Gastroesophageal sphincter (tissue), 4 donors: ENCODE measurements around the gene C17orf107. TPM values are rescaled to one million over a fixed set of nuclear protein-coding genes. Genes with fewer than 3 reads are reported as not detected.
"Not testable (repeated sequence)": the region's sequence is repeated elsewhere in the genome, so short reads cannot be mapped to it uniquely, and the experiment has no call there.

ENCODE experiments used
- ATAC-seq: fragments of 150-250 bp; one replicate; pipeline ENCODE4 v1.9.1; 2016; ENCODE audit warnings: mild to moderate bottlenecking, moderate library complexity
- H3K27ac ChIP-seq, 4 donors: fragments of 200-600 bp; sonication (generic) in 3 of 4; 1 replicate in 3 of 4; 2 replicates in 1 of 4; pipeline ENCODE4 v1.5.1; 2016 to 2019
- H3K27me3 ChIP-seq: fragments of 200-600 bp; sonication (generic); one replicate; pipeline ENCODE4 v1.5.1; 2019
- H3K36me3 ChIP-seq, 2 donors: fragments of 200-600 bp; sonication (generic); one replicate each; pipeline ENCODE4 v1.5.1; 2019; ENCODE audit warnings: control low read depth in 1 of 2
- H3K4me1 ChIP-seq, 3 donors: fragments of 200-600 bp; sonication (generic); 1 replicate in 2 of 3; 2 replicates in 1 of 3; pipeline ENCODE4 v1.5.1; 2016 to 2019; ENCODE audit warnings: control low read depth in 2 of 3
- H3K4me3 ChIP-seq, 2 donors: fragments of 200-600 bp; sonication (generic); one replicate each; pipeline ENCODE4 v1.5.1; 2019; ENCODE audit warnings: mild to moderate bottlenecking in 1 of 2, moderate library complexity in 1 of 2
- H3K9me3 ChIP-seq, 3 donors: fragments of 200-600 bp; sonication (generic); one replicate each; pipeline ENCODE4 v1.5.1; 2017 to 2019; ENCODE audit warnings: control low read depth in 2 of 3
- EP300 ChIP-seq: sonication (generic); formaldehyde crosslinking; IDR thresholded peaks from one replicate; pipeline ENCODE4 v1.6.1; 2017; ENCODE audit warnings: antibody characterized with exemption, mild to moderate bottlenecking
- POLR2A ChIP-seq, 2 donors: fragments of 450-650 bp; IDR thresholded peaks; one replicate each; pipeline ENCODE4 v1.6.1; 2017; ENCODE audit warnings: antibody characterized with exemption in 2 of 2, mild to moderate bottlenecking in 2 of 2, moderate library complexity in 1 of 2
- POLR2AphosphoS5 ChIP-seq: sonication (generic); formaldehyde crosslinking; IDR thresholded peaks from one replicate; pipeline ENCODE4 v1.6.1; 2017; ENCODE audit warnings: antibody characterized with exemption
- WGBS, 2 donors: methylation state at CpG; one replicate each; pipeline ENCODE4 v1.1.5; 2018; ENCODE audit warnings: low coverage in 1 of 2; 5-methylcytosine and 5-hydroxymethylcytosine counted together
- total RNA-seq, 4 donors: library from RNA; depleted of rRNA; stranded (reverse); fragments of >200 nt; gene quantifications; one replicate each; pipeline ENCODE4 v1.1.0, GENCODE V29; 2016
- TF ChIP-seq, protein P1 (sequence below), 4 experiments: fragments of 200-600 bp in 2 of 4; fragments of 450-650 bp in 2 of 4; sonication (generic) in 1 of 4; IDR thresholded peaks; one replicate each; pipeline ENCODE4 v1.5.1; 2017 to 2019; ENCODE audit warnings: antibody characterized with exemption in 4 of 4, mild to moderate bottlenecking in 2 of 4, moderate library complexity in 2 of 4

The C17orf107 gene
- total RNA-seq, 4 donors from 2014 or later: 0.30 to 0.81 (median 0.68) TPM

DNA sequence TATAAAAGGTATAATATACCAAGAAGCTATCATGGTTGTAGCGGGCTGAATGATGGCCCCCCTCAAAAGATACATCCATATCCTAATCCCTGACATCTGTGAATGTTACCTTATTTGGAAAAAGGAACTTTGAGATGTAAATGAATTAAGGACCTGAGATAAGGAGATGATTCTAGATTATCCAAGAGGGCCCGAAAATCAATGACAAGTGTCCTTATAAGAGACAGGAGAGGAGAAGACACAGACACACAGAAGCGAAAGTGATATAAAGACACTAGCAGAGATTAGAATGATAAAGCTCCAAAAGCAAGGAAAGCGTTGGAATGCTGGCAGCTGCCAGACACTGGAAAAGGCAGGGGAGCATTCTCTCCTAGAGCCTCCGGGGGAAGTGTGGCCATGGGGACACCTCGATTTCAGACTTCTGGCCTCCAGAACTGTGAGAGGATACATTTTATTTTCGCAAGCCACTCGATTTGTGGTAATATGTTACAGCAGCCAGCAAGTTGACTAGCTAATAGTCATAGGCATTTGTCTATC is 20.2 kb downstream of the C17orf107 start:
- ATAC-seq: no peak
- 47 to 52% methylated on average over 6 to 8 of the region's 8 CpGs for WGBS, 2 donors
- H3K9me3 ChIP-seq: no peaks in the 10 kb centered on the region
- H3K4me1 ChIP-seq: no peaks in the 10 kb centered on the region
- no peaks in the 10 kb centered on the region for H3K36me3 ChIP-seq
- H3K27ac ChIP-seq: no peak overlapping the region
- no peaks in the 10 kb centered on the region for H3K27me3 ChIP-seq
- no peak overlapping the region for H3K4me3 ChIP-seq
- no peak for TF ChIP-seq POLR2A (IDR thresholded peaks at IDR 0.05)
- no peak for TF ChIP-seq EP300
- TF ChIP-seq, protein P1, sequence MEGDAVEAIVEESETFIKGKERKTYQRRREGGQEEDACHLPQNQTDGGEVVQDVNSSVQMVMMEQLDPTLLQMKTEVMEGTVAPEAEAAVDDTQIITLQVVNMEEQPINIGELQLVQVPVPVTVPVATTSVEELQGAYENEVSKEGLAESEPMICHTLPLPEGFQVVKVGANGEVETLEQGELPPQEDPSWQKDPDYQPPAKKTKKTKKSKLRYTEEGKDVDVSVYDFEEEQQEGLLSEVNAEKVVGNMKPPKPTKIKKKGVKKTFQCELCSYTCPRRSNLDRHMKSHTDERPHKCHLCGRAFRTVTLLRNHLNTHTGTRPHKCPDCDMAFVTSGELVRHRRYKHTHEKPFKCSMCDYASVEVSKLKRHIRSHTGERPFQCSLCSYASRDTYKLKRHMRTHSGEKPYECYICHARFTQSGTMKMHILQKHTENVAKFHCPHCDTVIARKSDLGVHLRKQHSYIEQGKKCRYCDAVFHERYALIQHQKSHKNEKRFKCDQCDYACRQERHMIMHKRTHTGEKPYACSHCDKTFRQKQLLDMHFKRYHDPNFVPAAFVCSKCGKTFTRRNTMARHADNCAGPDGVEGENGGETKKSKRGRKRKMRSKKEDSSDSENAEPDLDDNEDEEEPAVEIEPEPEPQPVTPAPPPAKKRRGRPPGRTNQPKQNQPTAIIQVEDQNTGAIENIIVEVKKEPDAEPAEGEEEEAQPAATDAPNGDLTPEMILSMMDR (IDR thresholded peaks at IDR 0.05): no peak
- TF ChIP-seq POLR2AphosphoS5: no peak

DNA sequence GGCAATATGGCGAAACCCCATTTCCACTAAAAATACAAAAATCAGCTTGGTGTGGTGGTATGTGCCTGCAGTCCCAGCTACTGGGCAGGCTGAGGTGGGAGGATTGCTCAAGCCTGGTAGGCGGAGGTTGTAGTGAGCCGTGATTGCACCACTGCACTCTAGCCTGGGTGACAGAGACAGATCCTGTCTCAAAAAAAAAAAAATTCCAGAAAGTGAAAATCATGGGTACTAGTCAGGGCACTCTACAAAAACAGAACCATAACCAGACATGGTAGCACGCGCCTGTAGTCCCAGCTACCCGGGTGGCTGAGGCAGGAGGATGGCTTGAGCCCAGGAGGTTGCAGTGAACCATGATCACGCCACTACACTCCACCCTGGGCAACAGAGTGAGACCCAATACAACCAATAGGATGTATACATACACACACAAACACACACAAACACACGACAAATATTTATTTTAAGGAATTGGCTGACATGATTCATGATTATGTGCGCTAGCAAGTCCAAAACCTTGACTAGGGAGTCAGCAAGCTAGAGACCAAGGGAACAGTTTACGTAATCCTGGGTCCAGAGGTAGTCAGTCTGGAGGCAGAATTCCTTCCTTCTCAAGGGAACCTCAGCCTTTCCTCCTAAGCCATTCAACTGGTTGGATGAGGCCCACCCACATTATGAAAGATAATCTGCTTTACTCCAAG is 21.2 kb downstream of the C17orf107 start:
- no peaks in the 10 kb centered on the region for H3K4me1 ChIP-seq
- no peaks in the 10 kb centered on the region for H3K9me3 ChIP-seq
- H3K4me3 ChIP-seq: no peak overlapping the region
- 80 to 88% methylated on average over 9 of the region's 10 CpGs for WGBS, 2 donors
- H3K27ac ChIP-seq: no peak overlapping the region
- H3K36me3 ChIP-seq: no peaks in the 10 kb centered on the region
- H3K27me3 ChIP-seq: no peaks in the 10 kb centered on the region
- TF ChIP-seq POLR2AphosphoS5: no peak
- TF ChIP-seq EP300: no peak
- no peak for TF ChIP-seq POLR2A (IDR thresholded peaks at IDR 0.05)
- TF ChIP-seq, protein P1 (IDR thresholded peaks at IDR 0.05): no peak
- no peak for ATAC-seq

DNA sequence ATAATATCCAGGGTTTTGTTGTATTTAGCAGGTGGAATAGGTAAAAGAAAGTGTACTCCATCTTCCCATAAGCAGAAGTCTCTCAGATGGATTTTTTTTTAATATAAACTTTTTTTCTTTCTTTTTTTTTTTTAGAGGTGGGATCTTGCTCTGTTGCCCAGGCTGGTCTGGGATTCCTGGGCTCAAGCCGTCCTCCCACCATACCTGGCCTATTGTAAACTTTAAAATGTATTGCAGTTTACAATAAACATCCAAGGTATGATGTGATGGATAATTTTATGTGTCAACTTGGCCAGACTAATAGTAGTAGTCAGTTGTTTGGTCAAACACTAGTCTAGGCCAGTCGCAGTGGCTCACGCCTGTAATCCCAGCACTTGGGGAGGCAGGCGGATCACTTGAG is 22.0 kb downstream of the C17orf107 start:
- H3K4me3 ChIP-seq: no peak overlapping the region
- 50 to 71% methylated on average over 1 of the region's 4 CpGs for WGBS, 2 donors
- no peak for ATAC-seq
- H3K27me3 ChIP-seq: no peaks in the 10 kb centered on the region
- TF ChIP-seq EP300 (no peak), POLR2A (IDR thresholded peaks at IDR 0.05) (no peak)
- H3K36me3 ChIP-seq: no peaks in the 10 kb centered on the region
- no peak overlapping the region for H3K27ac ChIP-seq
- no peaks in the 10 kb centered on the region for H3K4me1 ChIP-seq
- H3K9me3 ChIP-seq: no peaks in the 10 kb centered on the region

DNA sequence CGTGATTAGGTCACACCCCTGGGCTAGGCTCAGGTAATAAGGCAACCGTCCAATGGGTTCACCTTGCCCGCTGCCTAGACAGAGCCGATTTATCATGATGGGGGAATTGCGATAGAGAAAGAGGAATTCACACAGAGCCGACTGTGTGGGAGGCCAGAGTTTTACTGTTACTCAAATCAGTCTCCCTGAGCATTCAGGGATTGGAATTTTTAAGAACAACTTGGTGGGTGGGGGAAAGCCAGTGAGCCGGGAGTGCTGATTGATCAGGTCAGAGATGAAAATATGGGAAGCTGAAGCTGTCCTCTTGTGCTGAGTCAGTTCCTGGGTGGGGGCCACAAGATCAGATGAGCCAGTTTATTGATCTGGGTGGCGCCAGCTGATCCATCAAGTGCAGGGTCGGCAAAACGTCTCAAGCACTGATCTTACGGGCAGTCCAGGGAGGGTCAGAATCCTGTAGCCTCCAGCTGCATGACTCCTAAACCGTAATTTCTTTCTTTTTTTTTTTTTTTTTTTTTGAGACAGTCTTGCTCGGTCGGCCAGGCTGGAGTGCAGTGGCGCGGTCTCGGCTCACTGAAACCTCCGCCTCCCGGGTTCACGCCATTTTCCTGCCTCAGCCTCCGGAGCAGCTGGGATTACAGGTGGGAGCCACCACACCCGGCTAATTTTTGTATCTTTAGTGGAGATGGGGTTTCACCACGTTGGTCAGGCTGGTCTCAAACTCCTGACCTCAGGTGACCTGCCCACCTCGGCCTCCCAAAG is 27.4 kb downstream of the C17orf107 start:
- H3K4me1 ChIP-seq, ATAC-seq, H3K4me3 ChIP-seq, H3K36me3 ChIP-seq, H3K27ac ChIP-seq, H3K27me3 ChIP-seq, H3K9me3 ChIP-seq: not testable (repeated sequence)
- WGBS, 2 donors: 78 to 82% methylated on average over 12 to 14 of the region's 24 CpGs

DNA sequence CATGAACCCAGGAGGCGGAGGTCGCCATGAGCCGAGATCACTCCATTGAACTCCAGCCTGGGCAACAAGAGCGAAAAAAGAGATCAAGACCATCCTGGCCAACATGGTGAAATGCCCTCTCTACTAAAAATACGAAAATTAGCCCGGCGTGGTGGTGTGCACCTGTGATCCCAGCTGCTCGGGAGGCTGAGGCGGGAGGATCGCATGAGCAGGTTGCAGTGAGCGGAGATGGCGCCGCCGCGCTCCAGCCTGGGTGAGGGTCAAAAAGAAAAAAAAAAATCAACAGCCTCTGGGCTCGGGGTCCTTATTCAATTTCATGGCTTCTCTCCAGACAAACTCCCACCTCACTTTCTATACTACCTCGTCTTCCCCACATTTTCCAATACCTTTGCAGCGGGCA is 29.5 kb downstream of the C17orf107 start:
- ATAC-seq: no peak
- Histone ChIP-seq H3K4me1 (peaks cover 0 to 5% (median 0%) of the 10 kb centered on the region in 3 donors), H3K27me3 (no peaks in the 10 kb centered on the region), H3K9me3 (no peaks in the 10 kb centered on the region), H3K36me3 (no peaks in the 10 kb centered on the region), H3K27ac (no peak overlapping the region), H3K4me3 (no peak overlapping the region)
- 98 to 99% methylated on average over 11 to 15 of the region's 18 CpGs for WGBS, 2 donors
- TF ChIP-seq POLR2AphosphoS5 (no peak), POLR2A (IDR thresholded peaks at IDR 0.05) (no peak), EP300 (no peak)
- TF ChIP-seq, protein P1 (IDR thresholded peaks at IDR 0.05): no peak
